HEK293 (cell line): Measurements from ENCODE around the gene TMEM181.

Experiments used
- CTCF ChIA-PET: fragments of 350-600 bp; formaldehyde crosslinking; extraction: SDS; loops from one replicate; lab custom pipeline; 2021; ENCODE audit warnings: antibody characterized with exemption; lab: Yijun Ruan, JAX
- POLR2A ChIA-PET: fragments of 300-600 bp; formaldehyde crosslinking; extraction: SDS; loops from one replicate; lab custom pipeline; 2020; ENCODE audit warnings: antibody characterized with exemption, inconsistent platforms; lab: Yijun Ruan, JAX
- H3K27ac ChIP-seq: fragments of 200-500 bp; sonication (Bioruptor generic); 2 replicates; pipeline ENCODE4 v1.5.1; 2014; ENCODE audit warnings: low read depth, low read length, control low read depth, inconsistent platforms; ENCODE audit errors: extremely low read depth
- H3K36me3 ChIP-seq, 2 experiments: fragments of 200-500 bp in 1 of 2; sonication (Bioruptor generic) in 1 of 2; 1 replicate in 1 of 2; 2 replicates in 1 of 2; pipeline ENCODE4 v1.5.1; 2014 to 2017; ENCODE audit warnings: inconsistent platforms in 2 of 2, low read length in 2 of 2; ENCODE audit not compliant: control insufficient read depth in 2 of 2, insufficient read depth in 1 of 2
- H3K4me1 ChIP-seq: fragments of 200-500 bp; sonication (Bioruptor generic); 2 replicates; pipeline ENCODE4 v1.5.1; 2014; ENCODE audit warnings: mild to moderate bottlenecking, low read length, inconsistent platforms; ENCODE audit not compliant: control insufficient read depth, insufficient read depth
- H3K4me3 ChIP-seq: 2 replicates; pipeline ENCODE4 v1.5.1; 2011; ENCODE audit warnings: low read depth, mild to moderate bottlenecking, control low read depth, low read length, moderate library complexity
- H3K9me3 ChIP-seq: fragments of 200-500 bp; sonication (Bioruptor generic); 2 replicates; pipeline ENCODE4 v1.5.1; 2014; ENCODE audit warnings: low read depth, low read length, inconsistent platforms; ENCODE audit not compliant: control insufficient read depth, insufficient read depth
- GLIS1 ChIP-seq: fragments of 450-650 bp; formaldehyde crosslinking; IDR thresholded peaks from 2 replicates; pipeline ENCODE4 v1.5.1; 2016; ENCODE audit warnings: missing biosample characterization, missing genetic modification characterization
- HOXA7 ChIP-seq: sonication (generic); formaldehyde crosslinking; IDR thresholded peaks from 2 replicates; pipeline ENCODE4 v1.8.1; 2022; ENCODE audit warnings: missing genetic modification reagents, borderline replicate concordance
- OVOL3 ChIP-seq: fragments of 450-650 bp; formaldehyde crosslinking; IDR thresholded peaks from 2 replicates; pipeline ENCODE4 v1.5.1; 2016; ENCODE audit warnings: missing biosample characterization, missing genetic modification characterization
- SP3 ChIP-seq: fragments of 450-650 bp; formaldehyde crosslinking; IDR thresholded peaks from 2 replicates; pipeline ENCODE4 v1.5.1; 2016; ENCODE audit warnings: missing biosample characterization, missing genetic modification characterization
- ZBTB17 ChIP-seq: fragments of 450-650 bp; formaldehyde crosslinking; IDR thresholded peaks from 2 replicates; pipeline ENCODE4 v1.5.1; 2016; ENCODE audit warnings: missing biosample characterization, missing genetic modification characterization
- ZBTB8A ChIP-seq: fragments of 450-650 bp; formaldehyde crosslinking; IDR thresholded peaks from 2 replicates; pipeline ENCODE4 v1.5.1; 2016; ENCODE audit warnings: missing biosample characterization, missing genetic modification characterization
- ZEB2 ChIP-seq: fragments of 450-650 bp; formaldehyde crosslinking; IDR thresholded peaks from 2 replicates; pipeline ENCODE4 v1.5.1; 2016; ENCODE audit warnings: missing biosample characterization, missing genetic modification characterization
- ZFP69B ChIP-seq: fragments of 450-650 bp; formaldehyde crosslinking; IDR thresholded peaks from 2 replicates; pipeline ENCODE4 v1.5.1; 2016; ENCODE audit warnings: missing biosample characterization, missing genetic modification characterization
- ZNF133 ChIP-seq: fragments of 450-650 bp; formaldehyde crosslinking; IDR thresholded peaks from 2 replicates; pipeline ENCODE4 v1.5.1; 2016; ENCODE audit warnings: missing biosample characterization, missing genetic modification characterization
- ZNF157 ChIP-seq: fragments of 450-650 bp; formaldehyde crosslinking; IDR thresholded peaks from 2 replicates; pipeline ENCODE4 v1.5.1; 2016; ENCODE audit warnings: missing biosample characterization, missing genetic modification characterization
- ZNF211 ChIP-seq: fragments of 450-650 bp; formaldehyde crosslinking; IDR thresholded peaks from 2 replicates; pipeline ENCODE4 v1.5.1; 2016; ENCODE audit warnings: low read depth, missing biosample characterization, missing genetic modification characterization
- ZNF214 ChIP-seq: fragments of 450-650 bp; formaldehyde crosslinking; IDR thresholded peaks from 2 replicates; pipeline ENCODE4 v1.5.1; 2017; ENCODE audit warnings: missing biosample characterization, mild to moderate bottlenecking, missing genetic modification characterization, borderline replicate concordance
- ZNF223 ChIP-seq: fragments of 450-650 bp; formaldehyde crosslinking; IDR thresholded peaks from 2 replicates; pipeline ENCODE4 v1.5.1; 2016; ENCODE audit warnings: missing biosample characterization, missing genetic modification characterization
- ZNF248 ChIP-seq: fragments of 450-650 bp; formaldehyde crosslinking; IDR thresholded peaks from 2 replicates; pipeline ENCODE4 v1.5.1; 2017; ENCODE audit warnings: missing biosample characterization, missing genetic modification characterization
- ZNF514 ChIP-seq: fragments of 450-650 bp; formaldehyde crosslinking; IDR thresholded peaks from 2 replicates; pipeline ENCODE4 v1.5.1; 2016; ENCODE audit warnings: missing biosample characterization, missing genetic modification characterization
- ZNF600 ChIP-seq: fragments of 450-650 bp; formaldehyde crosslinking; IDR thresholded peaks from 2 replicates; pipeline ENCODE4 v1.5.1; 2016; ENCODE audit warnings: missing biosample characterization, missing genetic modification characterization
- ZNF629 ChIP-seq: fragments of 450-650 bp; formaldehyde crosslinking; IDR thresholded peaks from 2 replicates; pipeline ENCODE4 v1.5.1; 2017; ENCODE audit warnings: missing biosample characterization, missing genetic modification characterization
- ZNF658 ChIP-seq: fragments of 450-650 bp; formaldehyde crosslinking; IDR thresholded peaks from 2 replicates; pipeline ENCODE4; 2016; ENCODE audit warnings: missing biosample characterization, missing genetic modification characterization
- ZNF707 ChIP-seq: fragments of 450-650 bp; formaldehyde crosslinking; IDR thresholded peaks from 2 replicates; pipeline ENCODE4 v1.5.1; 2016; ENCODE audit warnings: missing biosample characterization, missing genetic modification characterization
- ZNF76 ChIP-seq: fragments of 450-650 bp; formaldehyde crosslinking; IDR thresholded peaks from 2 replicates; pipeline ENCODE4; 2016; ENCODE audit warnings: low read depth, missing biosample characterization, missing genetic modification characterization, borderline replicate concordance
- ZNF837 ChIP-seq: fragments of 450-650 bp; formaldehyde crosslinking; IDR thresholded peaks from 2 replicates; pipeline ENCODE4 v1.5.1; 2016; ENCODE audit warnings: missing biosample characterization, missing genetic modification characterization
- TF ChIP-seq, protein P1 (sequence below): fragments of 450-650 bp; formaldehyde crosslinking; IDR thresholded peaks from 2 replicates; pipeline ENCODE4 v1.5.1; 2017; ENCODE audit warnings: missing biosample characterization, missing genetic modification characterization
- TF ChIP-seq, protein P2 (sequence below): fragments of 450-650 bp; formaldehyde crosslinking; IDR thresholded peaks from 2 replicates; pipeline ENCODE4 v1.5.1; 2017; ENCODE audit warnings: missing biosample characterization, missing genetic modification characterization
- TF ChIP-seq, protein P3 (sequence below): fragments of 450-650 bp; IDR thresholded peaks from 2 replicates; pipeline ENCODE4 v1.5.1; 2018; ENCODE audit warnings: missing biosample characterization, mild to moderate bottlenecking, missing genetic modification characterization

TMEM181 gene

GRCh38 chr6:158573542-158573931, 13.6 kb downstream of the TMEM181 start:
- POLR2A ChIA-PET = no interaction called here
- H3K27ac ChIP-seq = no peak overlapping the region
- TF ChIP-seq, protein P1, sequence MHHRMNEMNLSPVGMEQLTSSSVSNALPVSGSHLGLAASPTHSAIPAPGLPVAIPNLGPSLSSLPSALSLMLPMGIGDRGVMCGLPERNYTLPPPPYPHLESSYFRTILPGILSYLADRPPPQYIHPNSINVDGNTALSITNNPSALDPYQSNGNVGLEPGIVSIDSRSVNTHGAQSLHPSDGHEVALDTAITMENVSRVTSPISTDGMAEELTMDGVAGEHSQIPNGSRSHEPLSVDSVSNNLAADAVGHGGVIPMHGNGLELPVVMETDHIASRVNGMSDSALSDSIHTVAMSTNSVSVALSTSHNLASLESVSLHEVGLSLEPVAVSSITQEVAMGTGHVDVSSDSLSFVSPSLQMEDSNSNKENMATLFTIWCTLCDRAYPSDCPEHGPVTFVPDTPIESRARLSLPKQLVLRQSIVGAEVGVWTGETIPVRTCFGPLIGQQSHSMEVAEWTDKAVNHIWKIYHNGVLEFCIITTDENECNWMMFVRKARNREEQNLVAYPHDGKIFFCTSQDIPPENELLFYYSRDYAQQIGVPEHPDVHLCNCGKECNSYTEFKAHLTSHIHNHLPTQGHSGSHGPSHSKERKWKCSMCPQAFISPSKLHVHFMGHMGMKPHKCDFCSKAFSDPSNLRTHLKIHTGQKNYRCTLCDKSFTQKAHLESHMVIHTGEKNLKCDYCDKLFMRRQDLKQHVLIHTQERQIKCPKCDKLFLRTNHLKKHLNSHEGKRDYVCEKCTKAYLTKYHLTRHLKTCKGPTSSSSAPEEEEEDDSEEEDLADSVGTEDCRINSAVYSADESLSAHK (tag by site-specific recombination) = no peak
- TF ChIP-seq ZNF223 (tag by site-specific recombination) = no peak
- no peak for TF ChIP-seq ZNF157 (tag by site-specific recombination)
- no peak for TF ChIP-seq ZNF133 (tag by site-specific recombination)
- no peak for TF ChIP-seq ZNF248 (tag by site-specific recombination)
- TF ChIP-seq, protein P2, sequence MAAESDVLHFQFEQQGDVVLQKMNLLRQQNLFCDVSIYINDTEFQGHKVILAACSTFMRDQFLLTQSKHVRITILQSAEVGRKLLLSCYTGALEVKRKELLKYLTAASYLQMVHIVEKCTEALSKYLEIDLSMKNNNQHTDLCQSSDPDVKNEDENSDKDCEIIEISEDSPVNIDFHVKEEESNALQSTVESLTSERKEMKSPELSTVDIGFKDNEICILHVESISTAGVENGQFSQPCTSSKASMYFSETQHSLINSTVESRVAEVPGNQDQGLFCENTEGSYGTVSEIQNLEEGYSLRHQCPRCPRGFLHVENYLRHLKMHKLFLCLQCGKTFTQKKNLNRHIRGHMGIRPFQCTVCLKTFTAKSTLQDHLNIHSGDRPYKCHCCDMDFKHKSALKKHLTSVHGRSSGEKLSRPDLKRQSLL (tag by site-specific recombination) = no peak
- TF ChIP-seq ZNF629 (tag by site-specific recombination) = no peak
- H3K4me3 ChIP-seq = no peak overlapping the region
- peaks cover 0 to 47% of the 10 kb centered on the region in 2 experiments; a peak in 1 of 3 replicates for H3K36me3 ChIP-seq
- no peaks in the 10 kb centered on the region for H3K9me3 ChIP-seq
- H3K4me1 ChIP-seq = no peaks in the 10 kb centered on the region; the same call in 1 of the 2 replicates
- CTCF ChIA-PET = interaction anchor here (0.5 kb wide), 1 partner anchor 118 kb away, joined by 3 read pairs; no protein-coding TSS in a partner anchor

DNA sequence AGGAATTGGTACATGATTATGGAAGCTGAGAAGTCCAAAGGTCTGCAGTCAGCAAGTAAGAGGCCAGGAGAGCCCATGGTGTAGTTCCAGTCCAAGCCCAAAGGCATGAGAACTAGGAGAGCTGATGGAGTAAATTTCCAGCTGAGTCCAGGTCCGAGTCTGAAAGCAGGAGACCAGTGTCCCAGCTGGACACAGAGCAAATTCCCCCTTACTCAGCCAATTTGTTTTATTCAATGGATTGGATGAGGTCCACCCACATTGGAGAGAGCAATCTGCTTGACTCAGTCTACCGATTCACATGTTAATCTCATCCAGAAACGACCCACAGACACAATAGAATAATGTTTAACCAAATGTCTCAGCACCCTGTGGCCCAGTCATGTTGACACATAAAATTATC, 14.9 kb downstream of the TMEM181 start:
- TF ChIP-seq ZNF248 (tag by site-specific recombination) (no peak), ZNF837 (no peak), ZNF214 (tag by site-specific recombination) (no peak), ZBTB17 (tag by site-specific recombination) (no peak), HOXA7 (CRISPR knock-in tag) (no peak), OVOL3 (tag by site-specific recombination) (no peak), ZNF211 (no peak), SP3 (tag by site-specific recombination) (no peak), ZNF76 (tag by site-specific recombination) (no peak), ZNF658 (tag by site-specific recombination) (no peak), ZFP69B (tag by site-specific recombination) (no peak), ZBTB8A (tag by site-specific recombination) (no peak), ZNF600 (tag by site-specific recombination) (no peak), ZEB2 (no peak), ZNF514 (tag by site-specific recombination) (no peak), GLIS1 (tag by site-specific recombination) (no peak), ZNF707 (tag by site-specific recombination) (no peak)
- TF ChIP-seq, protein P3, sequence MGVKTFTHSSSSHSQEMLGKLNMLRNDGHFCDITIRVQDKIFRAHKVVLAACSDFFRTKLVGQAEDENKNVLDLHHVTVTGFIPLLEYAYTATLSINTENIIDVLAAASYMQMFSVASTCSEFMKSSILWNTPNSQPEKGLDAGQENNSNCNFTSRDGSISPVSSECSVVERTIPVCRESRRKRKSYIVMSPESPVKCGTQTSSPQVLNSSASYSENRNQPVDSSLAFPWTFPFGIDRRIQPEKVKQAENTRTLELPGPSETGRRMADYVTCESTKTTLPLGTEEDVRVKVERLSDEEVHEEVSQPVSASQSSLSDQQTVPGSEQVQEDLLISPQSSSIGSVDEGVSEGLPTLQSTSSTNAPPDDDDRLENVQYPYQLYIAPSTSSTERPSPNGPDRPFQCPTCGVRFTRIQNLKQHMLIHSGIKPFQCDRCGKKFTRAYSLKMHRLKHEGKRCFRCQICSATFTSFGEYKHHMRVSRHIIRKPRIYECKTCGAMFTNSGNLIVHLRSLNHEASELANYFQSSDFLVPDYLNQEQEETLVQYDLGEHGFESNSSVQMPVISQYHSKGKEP = no peak
- POLR2A ChIA-PET = no interaction called here
- Histone ChIP-seq H3K4me1 (no peaks in the 10 kb centered on the region), H3K9me3 (no peaks in the 10 kb centered on the region), H3K4me3 (no peak overlapping the region), H3K36me3 (peaks cover 0 to 47% of the 10 kb centered on the region in 2 experiments; a peak in 1 of 3 replicates), H3K27ac (no peak overlapping the region)
- CTCF ChIA-PET = interaction anchor here (0.6 kb wide), 1 partner anchor 341 kb away, joined by 3 read pairs; no protein-coding TSS in a partner anchor
